AG08396 (cell line): ENCODE data around the gene KIF1A.

Source experiments
- DNase-seq: peaks from one replicate; pipeline ENCODE4 v3.0.0; 2012; ENCODE audit warnings: low spot score, mixed read lengths

KIF1A gene

GRCh38 chr2:240735476-240735875 is 84.5 kb downstream of the KIF1A start:
- DNase-seq = no peak

- no peak for DNase-seq
These were observed 85.3 kb downstream of the KIF1A start for GRCh38 chr2:240734756-240735155.

GRCh38 chr2:240733803-240734495 is 86.1 kb downstream of the KIF1A start:
- no peak for DNase-seq

DNA sequence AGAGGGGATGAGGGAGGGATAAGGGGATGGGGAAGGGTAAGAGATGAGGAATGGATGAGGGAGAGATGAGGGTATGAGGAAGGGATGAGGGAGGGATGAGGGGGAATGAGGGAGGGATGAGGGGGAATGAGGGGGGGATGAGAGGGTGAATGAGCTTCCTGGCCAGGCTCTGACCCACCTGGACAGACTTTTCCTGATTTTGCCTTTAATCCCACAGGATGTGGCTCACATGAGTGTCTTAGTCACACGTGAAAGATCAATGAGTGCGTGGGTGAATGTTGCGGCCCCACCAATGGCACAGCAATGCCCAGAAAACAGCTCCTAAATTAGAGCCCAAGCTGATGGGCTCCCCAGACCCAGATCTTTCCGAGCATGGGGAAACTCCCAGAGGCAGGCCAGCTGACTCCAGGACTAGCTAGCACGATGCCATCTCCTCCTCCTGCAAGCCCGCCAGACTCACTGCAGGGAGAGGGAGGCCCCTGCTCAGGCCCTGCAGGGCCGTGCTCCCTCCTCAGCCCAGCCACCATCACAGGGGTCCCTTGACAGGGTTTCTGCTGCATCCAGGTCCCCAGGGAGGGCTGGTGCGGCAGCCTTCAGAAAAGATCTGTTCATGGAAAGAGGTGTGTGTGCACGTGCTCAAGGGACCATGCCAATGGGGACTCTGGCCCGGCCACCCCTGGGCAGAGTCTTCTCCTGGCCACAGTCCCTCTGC is 87.0 kb downstream of the KIF1A start:
- DNase-seq = no peak

- no peak for DNase-seq
These were observed 87.8 kb downstream of the KIF1A start for GRCh38 chr2:240732184-240732583.

DNA sequence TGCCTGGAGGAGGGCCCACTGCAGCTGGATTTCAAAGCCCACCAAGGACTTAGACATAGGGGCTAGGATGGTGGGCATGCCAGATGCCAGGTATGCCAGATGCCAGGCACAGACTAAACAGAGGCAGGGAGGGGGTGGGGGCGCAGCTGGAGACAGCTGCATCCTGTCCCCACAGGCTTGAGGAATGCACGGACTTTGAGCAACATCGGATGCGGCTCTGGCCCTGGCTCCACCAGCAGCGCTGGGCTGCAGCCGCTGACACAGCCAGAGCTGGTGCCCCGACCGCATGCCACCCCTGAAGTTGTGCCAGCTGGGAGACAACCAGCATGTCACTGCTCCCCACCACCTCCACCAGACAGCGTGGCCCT is 88.9 kb downstream of the KIF1A start:
- DNase-seq = peak; percentile 53

GRCh38 chr2:240730501-240731177 is 89.4 kb downstream of the KIF1A start:
- no peak for DNase-seq

DNA sequence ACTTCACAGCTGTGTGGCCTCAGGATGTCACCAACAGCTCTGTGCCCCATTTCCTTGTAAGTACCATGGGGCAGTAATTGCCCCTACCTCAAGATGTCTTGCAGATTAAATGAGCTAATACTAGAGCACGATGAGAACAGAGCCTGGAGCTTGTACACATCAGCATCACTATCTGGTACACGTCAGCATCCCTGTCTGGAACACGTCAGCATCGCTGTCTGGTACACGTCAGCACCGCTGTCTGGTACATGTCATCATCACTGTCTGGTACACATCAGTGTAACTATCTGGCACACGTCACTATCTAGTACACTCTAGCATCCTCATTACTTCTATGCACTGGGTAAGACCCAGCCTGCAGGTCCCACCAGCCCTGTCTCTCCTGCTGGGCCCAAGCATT is 91.2 kb downstream of the KIF1A start:
- DNase-seq = no peak

DNA sequence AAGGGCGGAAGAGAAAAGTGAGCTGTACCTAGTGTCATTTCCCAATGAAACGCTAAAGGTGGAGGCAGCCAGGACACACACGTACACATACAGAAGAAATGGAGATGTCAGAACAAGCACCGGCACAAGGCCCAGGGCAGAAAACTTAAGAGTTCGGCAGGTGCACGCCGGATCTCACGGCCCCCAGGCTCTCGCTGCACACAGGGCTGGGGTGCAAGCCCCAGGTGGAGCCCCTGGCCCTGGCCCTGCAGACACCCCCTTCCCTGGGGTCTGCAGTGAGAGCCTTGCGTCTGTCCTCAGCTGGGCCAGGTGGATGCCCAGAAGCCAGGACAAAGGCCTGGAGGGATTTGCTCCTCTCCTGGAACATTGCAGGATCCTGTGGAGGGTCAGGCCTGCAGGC is 91.7 kb downstream of the KIF1A start:
- DNase-seq = no peak

- no peak for DNase-seq
These were observed 92.1 kb downstream of the KIF1A start for GRCh38 chr2:240727913-240728312.

GRCh38 chr2:240727439-240727838 is 92.6 kb downstream of the KIF1A start:
- DNase-seq = no peak

DNA sequence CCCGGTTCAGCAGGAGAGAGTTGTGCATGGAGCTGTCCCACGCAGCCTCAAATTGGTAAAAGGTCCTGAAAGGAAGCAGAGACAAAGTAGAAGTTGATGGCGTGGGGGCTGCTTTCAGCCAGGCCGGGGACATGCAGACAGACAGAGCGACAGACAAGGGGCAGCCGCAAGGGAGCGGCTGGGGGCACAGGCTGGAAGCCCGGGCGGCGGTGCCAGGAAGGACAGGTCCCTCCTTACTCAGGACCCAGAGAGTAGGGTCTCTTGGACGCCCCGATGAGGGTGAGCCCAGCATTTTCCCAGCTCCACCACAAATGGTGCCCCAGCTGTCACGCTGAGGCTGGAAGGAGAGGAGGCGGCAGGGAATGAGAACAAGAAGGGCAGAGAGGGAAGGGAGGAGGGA is 93.1 kb downstream of the KIF1A start:
- no peak for DNase-seq

DNA sequence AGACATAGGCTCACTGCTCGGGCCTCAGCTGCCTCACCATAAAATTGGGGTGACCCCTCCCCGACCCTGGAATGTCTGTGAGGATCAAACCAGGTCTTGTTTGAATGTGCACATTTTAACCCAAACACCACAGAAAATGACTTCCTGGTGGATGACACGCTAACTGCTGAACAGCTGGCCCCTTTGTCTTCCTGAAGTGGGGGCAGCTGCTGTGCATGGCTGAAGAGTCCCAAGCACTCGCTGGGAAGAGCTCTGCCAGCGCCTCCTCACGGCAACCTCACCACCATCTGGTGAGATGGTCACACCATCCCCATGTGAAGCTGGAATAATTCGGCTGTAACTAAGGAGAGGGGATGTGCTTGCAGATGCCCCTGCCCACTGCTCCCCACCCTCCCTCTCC is 94.3 kb downstream of the KIF1A start:
- DNase-seq = no peak

DNA sequence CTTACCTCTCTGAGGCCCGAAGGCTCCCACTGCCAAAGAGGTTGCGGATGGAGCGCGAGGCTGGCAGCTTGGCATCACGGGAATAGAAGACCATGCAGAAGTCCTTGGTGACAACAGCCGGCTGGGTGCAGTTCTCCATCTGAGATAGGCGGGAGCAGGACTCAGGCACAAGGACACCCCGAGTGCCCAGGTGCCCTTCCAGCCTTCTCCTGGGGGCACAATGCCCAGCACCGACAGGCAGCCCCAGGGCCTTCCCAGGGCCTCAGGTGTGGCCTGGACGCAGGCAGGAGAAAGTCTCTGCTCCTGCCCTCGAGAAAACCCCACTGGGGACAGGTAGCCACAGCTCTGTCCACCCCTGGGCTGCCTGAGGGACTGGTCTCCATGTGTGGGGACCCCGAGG is 94.8 kb downstream of the KIF1A start:
- no peak for DNase-seq

- no peak for DNase-seq
These were observed 95.6 kb downstream of the KIF1A start for GRCh38 chr2:240724431-240724830.

DNA sequence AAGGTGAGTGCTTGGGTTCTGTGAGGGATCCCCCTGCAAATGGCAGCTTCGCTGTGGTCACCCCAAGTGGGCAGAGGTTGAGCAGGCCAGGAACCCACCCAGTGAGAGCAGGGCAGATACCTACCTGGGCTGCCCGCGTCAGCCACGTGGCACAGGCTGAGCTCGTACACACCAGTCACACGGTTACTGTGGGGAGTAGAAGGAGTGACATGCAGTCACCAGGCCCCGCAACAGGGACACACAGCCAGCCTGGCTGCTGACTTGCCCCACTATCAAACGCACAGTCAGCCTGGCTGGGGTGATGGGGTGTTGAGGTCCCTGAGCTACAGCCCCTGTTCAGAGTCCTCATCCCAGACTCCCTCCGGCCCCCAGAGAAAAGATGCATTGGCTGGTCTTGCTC is 96.2 kb downstream of the KIF1A start:
- DNase-seq = no peak

DNA sequence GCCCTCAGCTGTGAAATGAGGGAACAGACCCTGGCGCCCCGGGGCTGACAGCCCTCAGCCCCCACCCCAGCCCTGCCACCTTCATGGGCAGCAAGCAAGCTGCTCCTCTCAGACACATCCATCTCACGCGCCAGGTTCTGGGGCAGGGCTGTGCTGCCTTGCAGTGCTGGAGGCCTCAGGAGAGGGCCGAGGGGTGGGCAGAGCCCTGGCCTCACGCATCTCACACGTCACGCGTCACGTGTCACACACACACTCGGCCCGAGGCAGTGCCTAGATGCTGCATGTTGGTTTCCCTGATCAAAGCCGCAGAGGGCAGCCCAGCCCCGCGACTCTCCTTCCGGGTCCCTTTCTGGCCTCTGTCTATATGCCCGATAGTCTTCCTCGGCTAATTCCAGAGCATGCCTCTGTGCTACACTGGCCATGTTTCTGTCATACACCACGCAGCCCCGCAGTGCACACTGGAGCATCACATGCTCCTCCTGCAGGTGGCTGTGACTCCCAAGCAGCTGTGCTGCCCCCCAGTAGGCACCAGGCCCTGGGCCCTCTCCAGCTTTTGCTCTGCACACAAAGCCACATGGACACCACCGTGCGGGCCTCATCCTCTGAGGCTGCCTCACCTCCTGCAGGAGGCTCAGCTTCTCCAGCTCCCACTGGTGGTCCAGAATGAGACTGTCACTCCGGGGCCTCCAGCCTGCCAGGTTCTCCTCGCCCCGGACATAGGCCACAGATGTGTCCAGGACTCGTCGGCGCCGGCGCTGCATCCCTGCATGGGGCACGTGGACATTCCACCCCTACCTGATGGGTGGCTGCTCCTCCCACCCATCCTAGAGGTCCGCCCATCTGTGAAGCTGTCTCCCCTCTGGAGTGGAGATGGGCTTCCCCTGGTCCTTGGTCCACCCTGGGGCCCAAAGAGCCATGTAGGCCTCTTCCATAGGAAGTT is 97.0 kb downstream of the KIF1A start:
- DNase-seq = no peak

DNA sequence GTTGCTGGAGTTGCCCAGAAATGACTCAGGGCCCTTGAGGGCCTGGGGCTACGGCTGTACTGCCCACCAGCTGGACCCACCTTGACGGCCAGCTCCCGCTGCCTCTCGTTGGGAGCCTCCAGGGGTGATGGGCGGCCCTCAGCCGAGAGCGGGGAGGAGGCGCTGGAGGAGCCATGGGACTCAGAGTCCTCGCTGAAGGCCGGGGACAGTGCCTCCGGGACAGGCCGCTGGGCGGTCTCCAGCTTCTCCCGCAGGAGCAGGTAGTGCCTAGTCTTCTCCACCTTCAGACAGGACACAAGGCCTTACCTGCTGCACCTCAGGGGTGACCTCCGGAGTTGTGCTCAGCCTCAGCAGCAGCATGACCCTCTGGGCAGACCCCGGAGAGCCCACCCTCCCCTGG is 97.6 kb downstream of the KIF1A start:
- DNase-seq = no peak

DNA sequence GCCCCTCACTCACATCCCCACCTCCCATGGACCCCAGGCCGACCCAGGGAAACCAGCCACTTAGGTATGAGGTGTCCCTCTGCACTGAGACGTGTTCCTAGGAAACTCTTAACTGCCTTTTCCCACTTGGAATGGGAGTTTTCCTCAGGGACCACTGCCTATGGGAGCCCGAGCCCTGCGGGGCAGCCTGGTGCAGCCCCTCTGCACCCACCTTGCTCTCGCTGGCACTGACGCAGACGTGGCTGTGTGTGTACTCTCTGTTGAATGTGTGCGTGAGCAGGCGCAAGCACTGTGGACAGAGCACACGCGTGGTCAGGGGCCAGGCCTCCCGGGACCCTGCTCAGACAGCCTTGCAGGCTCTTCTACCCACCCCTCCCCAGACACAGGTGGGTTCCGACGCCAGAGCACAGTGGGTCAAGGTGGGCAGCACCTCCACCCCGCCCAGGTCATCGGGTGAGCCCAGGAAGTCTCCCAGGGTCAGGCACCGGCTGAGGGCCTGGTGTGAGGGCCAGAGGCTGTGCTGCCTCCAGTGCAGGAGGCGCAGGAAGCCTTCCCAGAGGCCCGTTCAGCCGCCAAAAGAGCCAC is 98.3 kb downstream of the KIF1A start:
- no peak for DNase-seq

GRCh38 chr2:240720686-240721595 is 99.1 kb downstream of the KIF1A start:
- DNase-seq = no peak
